Measurements from ENCODE around the gene TKT. TPM values are rescaled to one million over a fixed set of nuclear protein-coding genes. Genes with fewer than 3 reads are reported as not detected.
A peak's percentile ranks its signal among the peaks of the same experiment; 100 is the strongest.

Gene TKT
- total and polyA plus RNA-seq, 2 of the 13 experiments (the other 11 are each of a cell fraction or from before 2014, with no cell fraction given): 150 to 238 TPM

- TF ChIP-seq SMYD3 (CRISPR knock-in tag; IDR thresholded peaks at IDR 0.05) (peak; percentile 79; the same call in 1 of the 2 replicates), ZNF598 (CRISPR knock-in tag; IDR thresholded peaks at IDR 0.05; ENCODE audit: borderline replicate concordance) (no peak), ARHGAP35 (CRISPR knock-in tag; IDR thresholded peaks at IDR 0.05; ENCODE audit: borderline replicate concordance) (no peak), HMGXB4 (CRISPR knock-in tag; IDR thresholded peaks at IDR 0.05; ENCODE audit: borderline replicate concordance in 1 of 2, low read depth in 1 of 2) (peak in 1 of 2 experiments; percentile 46; a peak in 1 of 4 replicates), ZNF251 (CRISPR knock-in tag; IDR thresholded peaks at IDR 0.05) (no peak), HNF4A (CRISPR knock-in tag; IDR thresholded peaks at IDR 0.05) (no peak), PAWR (CRISPR knock-in tag; IDR thresholded peaks at IDR 0.05; ENCODE audit: borderline replicate concordance) (0 out of 2 replicates have a peak, but pooled peaks have one; percentile 16), ZNF703 (CRISPR knock-in tag; IDR thresholded peaks at IDR 0.05; ENCODE audit: borderline replicate concordance) (no peak), YEATS4 (CRISPR knock-in tag; IDR thresholded peaks at IDR 0.05; ENCODE audit: borderline replicate concordance) (peak; percentile 58; the same call in 1 of the 2 replicates), PITX1 (CRISPR knock-in tag; IDR thresholded peaks at IDR 0.05) (peak; percentile 39; the same call in 1 of the 2 replicates), CCAR2 (optimal IDR thresholded peaks at IDR 0.05; ENCODE audit: low read depth, low read length) (no peak), ZNF740 (CRISPR knock-in tag; IDR thresholded peaks at IDR 0.05) (no peak), ZNF362 (CRISPR knock-in tag; IDR thresholded peaks at IDR 0.05; ENCODE audit: borderline replicate concordance) (peak; percentile 81), ZNF749 (CRISPR knock-in tag; IDR thresholded peaks at IDR 0.05; ENCODE audit: borderline replicate concordance) (no peak), RBAK (CRISPR knock-in tag; IDR thresholded peaks at IDR 0.05) (peak; percentile 66; the same call in 1 of the 2 replicates), ZNF256 (CRISPR knock-in tag; conservative IDR thresholded peaks at IDR 0.05) (no peak), GMEB2 (CRISPR knock-in tag; IDR thresholded peaks at IDR 0.05; ENCODE audit: low read depth) (no peak), REPIN1 (CRISPR knock-in tag; IDR thresholded peaks at IDR 0.05; ENCODE audit: borderline replicate concordance, low read depth) (0 out of 2 replicates have a peak, but pooled peaks have one; percentile 40), ZBTB14 (CRISPR knock-in tag; IDR thresholded peaks at IDR 0.05) (no peak), ZNF136 (CRISPR knock-in tag; IDR thresholded peaks at IDR 0.05; ENCODE audit: low read depth) (no peak; the same call in 1 of the 2 replicates), FOXC1 (CRISPR knock-in tag; IDR thresholded peaks at IDR 0.05; ENCODE audit: borderline replicate concordance) (no peak)
Measured at GRCh38 chr3:53269888-53270880, 14.4 kb upstream of the TKT start (continued).
